HepG2 (cell line): Measurements from ENCODE around the gene IPO13. TPM values are rescaled to one million over a fixed set of nuclear protein-coding genes. Genes with fewer than 3 reads are reported as not detected.
A peak's percentile ranks its signal among the peaks of the same experiment; 100 is the strongest.

Experiments used
- BCL6 ChIP-seq: IDR thresholded peaks from 2 replicates; pipeline ENCODE4 v1.6.1; 2016; ENCODE audit warnings: missing genetic modification reagents, missing compliant biosample characterization
- KDM2A ChIP-seq: sonication (generic); formaldehyde crosslinking; IDR thresholded peaks from 2 replicates; pipeline ENCODE4 v1.4.0; 2020; ENCODE audit warnings: low read depth, missing genetic modification reagents, borderline replicate concordance
- SAP130 ChIP-seq: IDR thresholded peaks from 2 replicates; pipeline ENCODE4 v1.6.1; 2016; ENCODE audit warnings: low read depth
- TAF1 ChIP-seq: sonication (generic); formaldehyde crosslinking; IDR thresholded peaks from 2 replicates; pipeline ENCODE4 v1.4.0; 2020; ENCODE audit warnings: missing genetic modification reagents
- THAP11 ChIP-seq: IDR thresholded peaks from 2 replicates; pipeline ENCODE4 v1.6.1; 2016; ENCODE audit warnings: missing biosample characterization, missing genetic modification reagents
- ZNF263 ChIP-seq: sonication (generic); formaldehyde crosslinking; IDR thresholded peaks from 2 replicates; pipeline ENCODE4 v1.4.0; 2020; ENCODE audit warnings: missing genetic modification reagents
- ZSCAN21 ChIP-seq: sonication (generic); formaldehyde crosslinking; IDR thresholded peaks from 2 replicates; pipeline ENCODE4 v1.8.0; 2022; ENCODE audit warnings: mild to moderate bottlenecking, missing genetic modification reagents, moderate library complexity, borderline replicate concordance
- polyA plus RNA-seq, 8 experiments: library from polyadenylated mRNA; depleted of rRNA in 3 of 8; stranded (reverse) in 7 of 8; unstranded in 1 of 8; fragments of >200 nt; fragmentation: Illumina TruSeq in 4 of 8; extraction: Trizol in 4 of 8; gene quantifications; 2 replicates each; pipeline versions ENCODE4 v1.2.1 to v1.2.3, GENCODE V29; 2011 to 2016; ENCODE audit warnings: low read depth in 4 of 8, missing spikeins in 1 of 8, mixed read lengths in 1 of 8; ENCODE audit not compliant: insufficient read depth in 1 of 8
- total RNA-seq, 5 experiments: library from RNA; depleted of rRNA; stranded (reverse); fragments of >200 nt; fragmentation: Illumina TruSeq; extraction: Trizol; gene quantifications; 2 replicates each; pipeline ENCODE4 v1.2.3, GENCODE V29; 2016; ENCODE audit warnings: low read depth in 1 of 5
- TF ChIP-seq, protein P1 (sequence below): sonication (generic); formaldehyde crosslinking; IDR thresholded peaks from 2 replicates; pipeline ENCODE4 v1.4.0; 2020; ENCODE audit warnings: missing genetic modification reagents
- TF ChIP-seq, protein P2 (sequence below): sonication (generic); formaldehyde crosslinking; IDR thresholded peaks from 2 replicates; pipeline ENCODE4 v1.4.0; 2020; ENCODE audit warnings: mild to moderate bottlenecking, missing genetic modification reagents
- TF ChIP-seq, protein P3 (sequence below): sonication (generic); formaldehyde crosslinking; IDR thresholded peaks from 2 replicates; pipeline ENCODE4 v1.4.0; 2020; ENCODE audit warnings: low read depth, mild to moderate bottlenecking, missing genetic modification reagents
- TF ChIP-seq, protein P4 (sequence below): sonication (generic); formaldehyde crosslinking; IDR thresholded peaks from 2 replicates; pipeline ENCODE4 v1.4.0; 2020; ENCODE audit warnings: missing genetic modification reagents
- TF ChIP-seq, protein P5 (sequence below): sonication (generic); formaldehyde crosslinking; IDR thresholded peaks from 2 replicates; pipeline ENCODE4 v1.5.1; 2020; ENCODE audit warnings: mild to moderate bottlenecking, missing genetic modification reagents, moderate library complexity

Gene IPO13
- total and polyA plus RNA-seq, 2 of the 13 experiments (the other 11 are each of a cell fraction or from before 2014, with no cell fraction given) = 12.9 to 15.6 TPM

DNA sequence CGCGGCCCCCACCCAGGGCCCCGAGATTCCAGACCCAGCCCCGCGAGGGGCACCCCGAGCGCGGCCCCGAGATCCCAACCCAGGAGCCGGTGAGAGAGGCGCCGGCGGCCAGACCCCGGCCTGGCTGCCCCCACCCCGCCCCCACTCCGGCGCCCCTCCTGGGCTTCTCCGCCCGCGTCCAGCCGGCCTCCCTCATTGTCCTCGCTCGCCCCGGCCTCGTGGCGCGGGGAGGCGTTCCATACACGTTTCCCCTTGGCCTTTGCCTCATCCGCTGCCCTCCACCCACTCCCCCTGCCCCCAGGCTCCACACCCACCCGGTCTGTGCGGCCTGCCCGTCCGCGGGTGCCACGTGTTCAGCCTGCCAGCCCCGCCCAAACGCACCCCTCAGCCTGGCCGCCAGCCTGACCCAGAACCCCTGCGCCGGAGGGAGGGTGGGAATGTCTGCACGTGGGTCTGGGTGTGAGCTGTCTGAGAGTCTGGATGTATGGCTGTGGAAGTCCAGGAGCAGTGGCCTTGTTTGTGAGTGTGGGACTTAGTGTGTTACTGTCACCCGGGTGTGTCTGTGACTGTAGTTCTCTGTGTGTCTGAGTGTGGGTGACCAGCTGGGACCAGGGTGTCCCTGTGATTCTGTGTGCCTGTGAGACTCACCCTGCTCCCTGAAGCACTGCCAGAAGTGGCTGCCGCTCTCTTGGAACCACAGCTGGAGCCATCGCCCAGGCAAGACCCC is 32.9 kb downstream of the IPO13 start (continued):
- TF ChIP-seq, protein P1, sequence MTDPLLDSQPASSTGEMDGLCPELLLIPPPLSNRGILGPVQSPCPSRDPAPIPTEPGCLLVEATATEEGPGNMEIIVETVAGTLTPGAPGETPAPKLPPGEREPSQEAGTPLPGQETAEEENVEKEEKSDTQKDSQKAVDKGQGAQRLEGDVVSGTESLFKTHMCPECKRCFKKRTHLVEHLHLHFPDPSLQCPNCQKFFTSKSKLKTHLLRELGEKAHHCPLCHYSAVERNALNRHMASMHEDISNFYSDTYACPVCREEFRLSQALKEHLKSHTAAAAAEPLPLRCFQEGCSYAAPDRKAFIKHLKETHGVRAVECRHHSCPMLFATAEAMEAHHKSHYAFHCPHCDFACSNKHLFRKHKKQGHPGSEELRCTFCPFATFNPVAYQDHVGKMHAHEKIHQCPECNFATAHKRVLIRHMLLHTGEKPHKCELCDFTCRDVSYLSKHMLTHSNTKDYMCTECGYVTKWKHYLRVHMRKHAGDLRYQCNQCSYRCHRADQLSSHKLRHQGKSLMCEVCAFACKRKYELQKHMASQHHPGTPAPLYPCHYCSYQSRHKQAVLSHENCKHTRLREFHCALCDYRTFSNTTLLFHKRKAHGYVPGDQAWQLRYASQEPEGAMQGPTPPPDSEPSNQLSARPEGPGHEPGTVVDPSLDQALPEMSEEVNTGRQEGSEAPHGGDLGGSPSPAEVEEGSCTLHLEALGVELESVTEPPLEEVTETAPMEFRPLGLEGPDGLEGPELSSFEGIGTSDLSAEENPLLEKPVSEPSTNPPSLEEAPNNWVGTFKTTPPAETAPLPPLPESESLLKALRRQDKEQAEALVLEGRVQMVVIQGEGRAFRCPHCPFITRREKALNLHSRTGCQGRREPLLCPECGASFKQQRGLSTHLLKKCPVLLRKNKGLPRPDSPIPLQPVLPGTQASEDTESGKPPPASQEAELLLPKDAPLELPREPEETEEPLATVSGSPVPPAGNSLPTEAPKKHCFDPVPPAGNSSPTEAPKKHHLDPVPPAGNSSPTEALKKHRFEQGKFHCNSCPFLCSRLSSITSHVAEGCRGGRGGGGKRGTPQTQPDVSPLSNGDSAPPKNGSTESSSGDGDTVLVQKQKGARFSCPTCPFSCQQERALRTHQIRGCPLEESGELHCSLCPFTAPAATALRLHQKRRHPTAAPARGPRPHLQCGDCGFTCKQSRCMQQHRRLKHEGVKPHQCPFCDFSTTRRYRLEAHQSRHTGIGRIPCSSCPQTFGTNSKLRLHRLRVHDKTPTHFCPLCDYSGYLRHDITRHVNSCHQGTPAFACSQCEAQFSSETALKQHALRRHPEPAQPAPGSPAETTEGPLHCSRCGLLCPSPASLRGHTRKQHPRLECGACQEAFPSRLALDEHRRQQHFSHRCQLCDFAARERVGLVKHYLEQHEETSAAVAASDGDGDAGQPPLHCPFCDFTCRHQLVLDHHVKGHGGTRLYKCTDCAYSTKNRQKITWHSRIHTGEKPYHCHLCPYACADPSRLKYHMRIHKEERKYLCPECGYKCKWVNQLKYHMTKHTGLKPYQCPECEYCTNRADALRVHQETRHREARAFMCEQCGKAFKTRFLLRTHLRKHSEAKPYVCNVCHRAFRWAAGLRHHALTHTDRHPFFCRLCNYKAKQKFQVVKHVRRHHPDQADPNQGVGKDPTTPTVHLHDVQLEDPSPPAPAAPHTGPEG (CRISPR knock-in tag) = peak; percentile 50; the same call in 1 of the 2 replicates
- TF ChIP-seq, protein P2, sequence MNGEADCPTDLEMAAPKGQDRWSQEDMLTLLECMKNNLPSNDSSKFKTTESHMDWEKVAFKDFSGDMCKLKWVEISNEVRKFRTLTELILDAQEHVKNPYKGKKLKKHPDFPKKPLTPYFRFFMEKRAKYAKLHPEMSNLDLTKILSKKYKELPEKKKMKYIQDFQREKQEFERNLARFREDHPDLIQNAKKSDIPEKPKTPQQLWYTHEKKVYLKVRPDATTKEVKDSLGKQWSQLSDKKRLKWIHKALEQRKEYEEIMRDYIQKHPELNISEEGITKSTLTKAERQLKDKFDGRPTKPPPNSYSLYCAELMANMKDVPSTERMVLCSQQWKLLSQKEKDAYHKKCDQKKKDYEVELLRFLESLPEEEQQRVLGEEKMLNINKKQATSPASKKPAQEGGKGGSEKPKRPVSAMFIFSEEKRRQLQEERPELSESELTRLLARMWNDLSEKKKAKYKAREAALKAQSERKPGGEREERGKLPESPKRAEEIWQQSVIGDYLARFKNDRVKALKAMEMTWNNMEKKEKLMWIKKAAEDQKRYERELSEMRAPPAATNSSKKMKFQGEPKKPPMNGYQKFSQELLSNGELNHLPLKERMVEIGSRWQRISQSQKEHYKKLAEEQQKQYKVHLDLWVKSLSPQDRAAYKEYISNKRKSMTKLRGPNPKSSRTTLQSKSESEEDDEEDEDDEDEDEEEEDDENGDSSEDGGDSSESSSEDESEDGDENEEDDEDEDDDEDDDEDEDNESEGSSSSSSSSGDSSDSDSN (CRISPR knock-in tag) = peak; percentile 47; the same call in 1 of the 2 replicates
- TF ChIP-seq BCL6 (peak; percentile 25; the same call in 1 of the 2 replicates), TAF1 (CRISPR knock-in tag) (peak; percentile 40; the same call in 1 of the 2 replicates), THAP11 (CRISPR knock-in tag) (peak; percentile 71), ZSCAN21 (no peak), KDM2A (CRISPR knock-in tag) (peak; percentile 74), ZNF263 (CRISPR knock-in tag) (no peak), SAP130 (CRISPR knock-in tag) (peak; percentile 83)
- TF ChIP-seq, protein P3, sequence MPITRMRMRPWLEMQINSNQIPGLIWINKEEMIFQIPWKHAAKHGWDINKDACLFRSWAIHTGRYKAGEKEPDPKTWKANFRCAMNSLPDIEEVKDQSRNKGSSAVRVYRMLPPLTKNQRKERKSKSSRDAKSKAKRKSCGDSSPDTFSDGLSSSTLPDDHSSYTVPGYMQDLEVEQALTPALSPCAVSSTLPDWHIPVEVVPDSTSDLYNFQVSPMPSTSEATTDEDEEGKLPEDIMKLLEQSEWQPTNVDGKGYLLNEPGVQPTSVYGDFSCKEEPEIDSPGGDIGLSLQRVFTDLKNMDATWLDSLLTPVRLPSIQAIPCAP (CRISPR knock-in tag) = no peak
- TF ChIP-seq, protein P4, sequence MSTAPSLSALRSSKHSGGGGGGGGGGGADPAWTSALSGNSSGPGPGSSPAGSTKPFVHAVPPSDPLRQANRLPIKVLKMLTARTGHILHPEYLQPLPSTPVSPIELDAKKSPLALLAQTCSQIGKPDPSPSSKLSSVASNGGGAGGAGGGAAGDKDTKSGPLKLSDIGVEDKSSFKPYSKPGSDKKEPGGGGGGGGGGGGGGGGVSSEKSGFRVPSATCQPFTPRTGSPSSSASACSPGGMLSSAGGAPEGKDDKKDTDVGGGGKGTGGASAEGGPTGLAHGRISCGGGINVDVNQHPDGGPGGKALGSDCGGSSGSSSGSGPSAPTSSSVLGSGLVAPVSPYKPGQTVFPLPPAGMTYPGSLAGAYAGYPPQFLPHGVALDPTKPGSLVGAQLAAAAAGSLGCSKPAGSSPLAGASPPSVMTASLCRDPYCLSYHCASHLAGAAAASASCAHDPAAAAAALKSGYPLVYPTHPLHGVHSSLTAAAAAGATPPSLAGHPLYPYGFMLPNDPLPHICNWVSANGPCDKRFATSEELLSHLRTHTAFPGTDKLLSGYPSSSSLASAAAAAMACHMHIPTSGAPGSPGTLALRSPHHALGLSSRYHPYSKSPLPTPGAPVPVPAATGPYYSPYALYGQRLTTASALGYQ (CRISPR knock-in tag) = no peak
- TF ChIP-seq, protein P5, sequence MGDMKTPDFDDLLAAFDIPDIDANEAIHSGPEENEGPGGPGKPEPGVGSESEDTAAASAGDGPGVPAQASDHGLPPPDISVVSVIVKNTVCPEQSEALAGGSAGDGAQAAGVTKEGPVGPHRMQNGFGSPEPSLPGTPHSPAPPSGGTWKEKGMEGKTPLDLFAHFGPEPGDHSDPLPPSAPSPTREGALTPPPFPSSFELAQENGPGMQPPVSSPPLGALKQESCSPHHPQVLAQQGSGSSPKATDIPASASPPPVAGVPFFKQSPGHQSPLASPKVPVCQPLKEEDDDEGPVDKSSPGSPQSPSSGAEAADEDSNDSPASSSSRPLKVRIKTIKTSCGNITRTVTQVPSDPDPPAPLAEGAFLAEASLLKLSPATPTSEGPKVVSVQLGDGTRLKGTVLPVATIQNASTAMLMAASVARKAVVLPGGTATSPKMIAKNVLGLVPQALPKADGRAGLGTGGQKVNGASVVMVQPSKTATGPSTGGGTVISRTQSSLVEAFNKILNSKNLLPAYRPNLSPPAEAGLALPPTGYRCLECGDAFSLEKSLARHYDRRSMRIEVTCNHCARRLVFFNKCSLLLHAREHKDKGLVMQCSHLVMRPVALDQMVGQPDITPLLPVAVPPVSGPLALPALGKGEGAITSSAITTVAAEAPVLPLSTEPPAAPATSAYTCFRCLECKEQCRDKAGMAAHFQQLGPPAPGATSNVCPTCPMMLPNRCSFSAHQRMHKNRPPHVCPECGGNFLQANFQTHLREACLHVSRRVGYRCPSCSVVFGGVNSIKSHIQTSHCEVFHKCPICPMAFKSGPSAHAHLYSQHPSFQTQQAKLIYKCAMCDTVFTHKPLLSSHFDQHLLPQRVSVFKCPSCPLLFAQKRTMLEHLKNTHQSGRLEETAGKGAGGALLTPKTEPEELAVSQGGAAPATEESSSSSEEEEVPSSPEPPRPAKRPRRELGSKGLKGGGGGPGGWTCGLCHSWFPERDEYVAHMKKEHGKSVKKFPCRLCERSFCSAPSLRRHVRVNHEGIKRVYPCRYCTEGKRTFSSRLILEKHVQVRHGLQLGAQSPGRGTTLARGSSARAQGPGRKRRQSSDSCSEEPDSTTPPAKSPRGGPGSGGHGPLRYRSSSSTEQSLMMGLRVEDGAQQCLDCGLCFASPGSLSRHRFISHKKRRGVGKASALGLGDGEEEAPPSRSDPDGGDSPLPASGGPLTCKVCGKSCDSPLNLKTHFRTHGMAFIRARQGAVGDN (CRISPR knock-in tag) = peak; percentile 95
